H7 (cell line): ENCODE results near the gene EPM2AIP1. TPM values are rescaled to one million over a fixed set of nuclear protein-coding genes. Genes with fewer than 3 reads are reported as not detected.
"Not testable (repeated sequence)": the region's sequence is repeated elsewhere in the genome, so short reads cannot be mapped to it uniquely, and the experiment has no call there.

Source experiments
- DNase-seq: peaks from one replicate; pipeline ENCODE4 v3.0.0; 2012
- H3K27me3 ChIP-seq: 2 replicates; pipeline ENCODE4 v1.6.0; 2011; ENCODE audit warnings: mild to moderate bottlenecking, low read length; ENCODE audit not compliant: control insufficient read depth, insufficient read depth
- H3K36me3 ChIP-seq: replicated peaks from 2 replicates; pipeline ENCODE4 v1.5.1; 2011; ENCODE audit warnings: low read length; ENCODE audit not compliant: control insufficient read depth, insufficient read depth
- H3K4me3 ChIP-seq: 2 replicates; pipeline ENCODE4 v1.5.1; 2011; ENCODE audit warnings: low read depth, mild to moderate bottlenecking, control low read depth, low read length, moderate library complexity; ENCODE audit not compliant: insufficient read depth
- total RNA-seq: library from RNA; depleted of rRNA; stranded (reverse); fragments of >200 nt; shearing (Covaris generic); gene quantifications from 2 replicates; pipeline ENCODE4 v1.2.3, GENCODE V29; 2014

The EPM2AIP1 gene
- total RNA-seq, 1 experiment from 2014 or later = 4.3 TPM

GRCh38 chr3:36972163-36972562 lies 20.8 kb downstream of the EPM2AIP1 start:
- no peak overlapping the region for H3K4me3 ChIP-seq
- H3K36me3 ChIP-seq = no peaks in the 10 kb centered on the region
- no peaks in the 10 kb centered on the region for H3K27me3 ChIP-seq
- no peak for DNase-seq

- Histone ChIP-seq H3K36me3 (no peaks in the 10 kb centered on the region), H3K4me3 (no peak overlapping the region), H3K27me3 (no peaks in the 10 kb centered on the region)
- peak; percentile 65 for DNase-seq
Measured at GRCh38 chr3:36969540-36970432, 23.1 kb downstream of the EPM2AIP1 start.

- H3K27me3 ChIP-seq = no peaks in the 10 kb centered on the region
- no peak overlapping the region for H3K4me3 ChIP-seq
- H3K36me3 ChIP-seq = no peaks in the 10 kb centered on the region
- DNase-seq = no peak
Measured at GRCh38 chr3:36969085-36969484, 23.8 kb downstream of the EPM2AIP1 start.

GRCh38 chr3:36965440-36965839 lies 27.5 kb downstream of the EPM2AIP1 start:
- no peak overlapping the region for H3K4me3 ChIP-seq
- no peaks in the 10 kb centered on the region for H3K36me3 ChIP-seq
- DNase-seq = no peak

GRCh38 chr3:36964817-36965216 lies 28.1 kb downstream of the EPM2AIP1 start:
- no peaks in the 10 kb centered on the region for H3K36me3 ChIP-seq
- no peak overlapping the region for H3K4me3 ChIP-seq
- no peaks in the 10 kb centered on the region for H3K27me3 ChIP-seq
- no peak for DNase-seq

More at GRCh38 chr3:36965440-36965839, 27.5 kb downstream of the EPM2AIP1 start:
- H3K27me3 ChIP-seq = no peaks in the 10 kb centered on the region

- Histone ChIP-seq H3K4me3 (no peak overlapping the region), H3K36me3 (no peaks in the 10 kb centered on the region), H3K27me3 (no peaks in the 10 kb centered on the region)
- DNase-seq = no peak
Measured at GRCh38 chr3:36964331-36964730, 28.6 kb downstream of the EPM2AIP1 start.

GRCh38 chr3:36963008-36963407 lies 29.9 kb downstream of the EPM2AIP1 start:
- not testable (repeated sequence) for H3K36me3 ChIP-seq, H3K27me3 ChIP-seq, H3K4me3 ChIP-seq, DNase-seq

- DNase-seq = no peak
- H3K36me3 ChIP-seq = no peaks in the 10 kb centered on the region
- H3K4me3 ChIP-seq = no peak overlapping the region
- H3K27me3 ChIP-seq = no peaks in the 10 kb centered on the region
Measured at GRCh38 chr3:36960502-36960901, 32.4 kb downstream of the EPM2AIP1 start.

- H3K36me3 ChIP-seq = no peaks in the 10 kb centered on the region
- H3K27me3 ChIP-seq = no peaks in the 10 kb centered on the region
- H3K4me3 ChIP-seq = no peak overlapping the region
- DNase-seq = no peak
Measured at GRCh38 chr3:36959821-36960220, 33.1 kb downstream of the EPM2AIP1 start.

- Histone ChIP-seq H3K36me3 (no peaks in the 10 kb centered on the region), H3K27me3 (no peaks in the 10 kb centered on the region)
- no peak for DNase-seq
Measured at GRCh38 chr3:36957862-36958686, 34.9 kb downstream of the EPM2AIP1 start.

GRCh38 chr3:36957063-36957462 lies 35.9 kb downstream of the EPM2AIP1 start:
- Histone ChIP-seq H3K27me3 (no peaks in the 10 kb centered on the region), H3K36me3 (no peaks in the 10 kb centered on the region), H3K4me3 (no peak overlapping the region)
- peak; percentile 55 for DNase-seq

More at GRCh38 chr3:36957862-36958686, 34.9 kb downstream of the EPM2AIP1 start:
- H3K4me3 ChIP-seq = no peak overlapping the region

GRCh38 chr3:36956155-36956554 lies 36.8 kb downstream of the EPM2AIP1 start:
- H3K4me3 ChIP-seq = no peak overlapping the region
- no peaks in the 10 kb centered on the region for H3K36me3 ChIP-seq
- no peaks in the 10 kb centered on the region for H3K27me3 ChIP-seq
- DNase-seq = no peak

GRCh38 chr3:36954452-36955134 lies 38.3 kb downstream of the EPM2AIP1 start:
- H3K36me3 ChIP-seq = no peaks in the 10 kb centered on the region
- no peak for DNase-seq
- no peak overlapping the region for H3K4me3 ChIP-seq
- H3K27me3 ChIP-seq = no peaks in the 10 kb centered on the region

GRCh38 chr3:36947814-36948213 lies 45.1 kb downstream of the EPM2AIP1 start:
- DNase-seq, H3K36me3 ChIP-seq, H3K4me3 ChIP-seq: not testable (repeated sequence)
- H3K27me3 ChIP-seq = peaks cover 29% of the 10 kb centered on the region
